Mucosa of rectum (tissue), 2 donors: ENCODE measurements around the gene DNASE1L1.
A peak's percentile ranks its signal among the peaks of the same experiment; 100 is the strongest.

Source experiments
- H3K27ac ChIP-seq, 2 donors: one replicate each; pipeline ENCODE4 v1.7.0; 2013; ENCODE audit warnings: inconsistent platforms in 2 of 2, low read depth in 2 of 2, low read length in 2 of 2
- H3K27me3 ChIP-seq, 2 donors: one replicate each; pipeline ENCODE4 v1.7.0; 2013; ENCODE audit warnings: low read length in 2 of 2; ENCODE audit not compliant: control insufficient read depth in 2 of 2, insufficient read depth in 2 of 2
- H3K36me3 ChIP-seq, 2 donors: one replicate each; pipeline ENCODE4 v1.7.0; 2013; ENCODE audit warnings: low read length in 2 of 2; ENCODE audit not compliant: control insufficient read depth in 2 of 2, insufficient read depth in 2 of 2
- H3K4me1 ChIP-seq, 2 donors: one replicate each; pipeline ENCODE4 v1.7.0; 2013; ENCODE audit warnings: low read length in 2 of 2, mild to moderate bottlenecking in 1 of 2; ENCODE audit not compliant: control insufficient read depth in 2 of 2, insufficient read depth in 2 of 2
- H3K4me3 ChIP-seq, 2 donors: one replicate each; pipeline ENCODE4 v1.7.0; 2013; ENCODE audit warnings: low read length in 2 of 2
- H3K9ac ChIP-seq, 2 donors: one replicate each; pipeline ENCODE4 v1.7.0; 2013; ENCODE audit warnings: low read length in 2 of 2, low read depth in 1 of 2, mild to moderate bottlenecking in 1 of 2
- H3K9me3 ChIP-seq, 2 donors: one replicate each; pipeline ENCODE4 v1.7.0; 2013; ENCODE audit warnings: low read length in 2 of 2; ENCODE audit not compliant: control insufficient read depth in 2 of 2
- donor health status: healthy.
- donor health status: Normal muscosa, but diverticular disease.

The DNASE1L1 gene

DNA sequence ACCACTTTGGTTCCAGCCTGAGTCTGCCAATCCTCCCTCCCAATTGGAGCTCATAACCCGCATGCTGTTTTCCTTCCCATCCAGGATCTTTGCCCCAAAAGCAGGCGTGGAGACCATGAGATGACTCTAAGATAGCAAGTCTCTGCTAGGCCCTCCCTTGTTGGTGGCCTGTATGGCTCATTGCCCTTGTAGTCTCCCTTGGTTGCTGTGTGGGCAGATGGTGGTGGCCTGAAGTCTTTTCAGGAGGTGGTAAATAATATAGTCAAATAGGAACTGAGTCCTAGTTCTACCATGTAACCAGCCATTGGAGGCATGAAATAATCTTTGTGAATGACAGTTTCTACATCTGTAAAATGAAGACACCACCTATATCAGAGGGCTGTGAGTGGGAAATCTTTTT, 20.7 kb upstream of the DNASE1L1 start:
- Histone ChIP-seq H3K4me1 (peaks cover 4 to 7% of the 10 kb centered on the region in 2 donors), H3K27ac (no peak overlapping the region), H3K4me3 (peak overlapping the region in 1 of 2 donors; percentile 76), H3K36me3 (peaks cover under 1 to 4% of the 10 kb centered on the region in 2 donors), H3K27me3 (no peaks in the 10 kb centered on the region), H3K9me3 (no peaks in the 10 kb centered on the region), H3K9ac (no peak overlapping the region)

DNA sequence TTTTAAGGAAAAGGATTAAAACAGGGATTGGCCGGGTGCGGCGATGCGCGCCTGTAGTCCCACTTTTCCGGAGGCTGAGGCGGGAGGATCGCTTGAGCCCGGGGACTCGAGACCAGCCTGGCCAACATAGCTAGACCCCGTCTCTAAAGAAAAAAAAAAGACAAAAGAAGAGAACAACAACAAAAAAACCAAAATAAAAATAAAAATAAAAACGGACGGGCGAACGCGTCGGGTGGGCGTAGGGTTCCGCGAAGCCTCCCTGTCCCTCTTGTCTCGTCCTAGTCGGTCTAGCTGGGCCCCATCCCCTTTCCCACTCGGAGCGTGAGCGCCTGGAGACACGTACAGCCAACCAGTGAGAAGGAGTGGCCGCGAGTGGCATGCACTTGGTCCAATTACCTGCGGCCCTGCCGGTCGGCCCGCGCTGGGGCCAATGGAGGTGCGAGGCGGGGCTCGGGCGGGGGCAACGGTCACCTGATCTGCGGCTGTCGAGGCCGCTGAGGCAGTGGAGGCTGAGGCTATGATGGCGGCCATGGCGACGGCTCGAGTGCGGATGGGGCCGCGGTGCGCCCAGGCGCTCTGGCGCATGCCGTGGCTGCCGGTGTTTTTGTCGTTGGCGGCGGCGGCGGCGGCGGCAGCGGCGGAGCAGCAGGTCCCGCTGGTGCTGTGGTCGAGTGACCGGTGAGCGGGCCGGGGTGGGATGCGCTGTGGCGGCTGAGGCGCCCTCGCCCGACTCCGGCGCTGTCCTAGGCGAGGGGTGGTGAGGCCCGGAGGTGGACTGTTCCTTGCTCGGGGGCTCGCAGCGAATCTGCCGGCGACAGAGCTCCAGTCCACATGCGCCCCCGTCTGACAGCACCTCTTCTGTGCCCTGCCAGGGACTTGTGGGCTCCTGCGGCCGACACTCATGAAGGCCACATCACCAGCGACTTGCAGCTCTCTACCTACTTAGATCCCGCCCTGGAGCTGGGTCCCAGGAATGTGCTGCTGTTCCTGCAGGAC, 19.4 kb upstream of the DNASE1L1 start, which contains the start of gene ATP6AP1:
TSS of gene ATP6AP1 (plus strand) at position 502 of the 996 bp plus-strand sequence. CDS start at position 518, 16 bp downstream.
- peak within 1 kb of the TSS; percentile 56 to 66 for H3K9ac ChIP-seq
- peak within 1 kb of the TSS; percentile 75 for H3K27ac ChIP-seq
- peak within 1 kb of the TSS; percentile 68 to 76 for H3K4me3 ChIP-seq
- no peaks in the 10 kb centered on the region for H3K36me3 ChIP-seq
- no peaks in the 10 kb centered on the region for H3K9me3 ChIP-seq
- H3K4me1 ChIP-seq = peaks cover 4 to 7% of the 10 kb centered on the region in 2 donors
- no peaks in the 10 kb centered on the region for H3K27me3 ChIP-seq

DNA sequence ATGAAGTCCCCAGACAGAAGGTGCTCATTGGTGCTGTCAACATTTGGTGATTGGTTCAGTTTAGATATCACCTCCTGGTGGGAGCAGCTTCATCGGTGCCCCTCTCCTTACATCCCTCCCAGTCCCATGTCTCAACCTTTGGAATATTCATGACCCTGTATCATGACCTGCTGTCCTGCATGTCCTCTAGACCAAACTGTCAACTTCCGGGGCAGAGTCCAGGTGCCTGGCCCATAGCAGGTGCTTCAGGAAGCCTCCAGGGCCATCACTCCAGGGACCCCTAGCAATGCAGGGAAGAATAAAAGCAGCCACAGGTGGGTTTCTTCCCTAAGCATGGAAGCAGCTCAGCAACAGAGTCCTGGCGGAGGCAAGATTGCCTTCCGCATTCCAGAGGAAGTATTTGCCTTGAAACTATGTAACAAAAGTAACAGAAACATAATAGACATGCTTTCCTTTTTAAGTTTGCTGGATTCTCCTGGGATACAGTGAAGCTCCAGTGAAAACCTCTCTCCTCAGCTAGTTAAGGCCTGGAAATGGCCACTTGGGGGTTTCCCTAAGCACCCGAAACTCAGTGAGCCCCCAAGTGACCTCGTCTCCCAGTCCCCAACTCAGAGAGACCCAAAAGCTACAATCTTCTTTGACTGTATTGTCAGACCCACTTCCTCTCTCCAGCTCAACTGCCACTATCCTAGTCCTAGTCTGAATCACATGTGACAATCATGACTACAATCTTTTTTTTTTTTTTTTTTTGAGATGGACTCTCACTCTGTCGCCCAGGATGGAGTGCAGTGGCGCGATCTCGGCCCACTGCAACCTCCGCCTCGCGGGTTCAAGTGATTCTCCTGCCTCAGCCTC, 18.1 kb upstream of the DNASE1L1 start:
- Histone ChIP-seq H3K36me3 (no peaks in the 10 kb centered on the region), H3K27me3 (no peaks in the 10 kb centered on the region), H3K4me3 (no peak overlapping the region), H3K4me1 (peaks cover 4 to 7% of the 10 kb centered on the region in 2 donors), H3K9ac (no peak overlapping the region), H3K27ac (no peak overlapping the region), H3K9me3 (no peaks in the 10 kb centered on the region)

DNA sequence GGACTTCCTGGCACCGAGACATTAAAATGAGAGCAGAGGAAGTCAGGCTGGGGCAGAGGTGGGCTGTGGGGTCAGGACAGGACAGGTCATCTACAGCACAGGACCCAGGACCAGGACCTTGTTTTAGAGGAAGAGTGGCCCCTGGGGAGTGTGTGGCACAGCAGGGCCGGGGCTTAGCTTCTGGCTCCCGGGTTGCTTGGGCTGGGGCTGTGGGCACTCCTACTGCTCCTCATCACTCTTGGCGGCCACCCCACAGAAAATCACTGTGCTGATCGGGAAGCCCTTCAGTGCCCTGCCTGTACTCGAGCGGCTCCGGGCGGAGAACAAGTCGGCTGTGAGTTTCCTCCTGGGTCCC, 11.3 kb upstream of the DNASE1L1 start:
- no peak overlapping the region for H3K27ac ChIP-seq

DNA sequence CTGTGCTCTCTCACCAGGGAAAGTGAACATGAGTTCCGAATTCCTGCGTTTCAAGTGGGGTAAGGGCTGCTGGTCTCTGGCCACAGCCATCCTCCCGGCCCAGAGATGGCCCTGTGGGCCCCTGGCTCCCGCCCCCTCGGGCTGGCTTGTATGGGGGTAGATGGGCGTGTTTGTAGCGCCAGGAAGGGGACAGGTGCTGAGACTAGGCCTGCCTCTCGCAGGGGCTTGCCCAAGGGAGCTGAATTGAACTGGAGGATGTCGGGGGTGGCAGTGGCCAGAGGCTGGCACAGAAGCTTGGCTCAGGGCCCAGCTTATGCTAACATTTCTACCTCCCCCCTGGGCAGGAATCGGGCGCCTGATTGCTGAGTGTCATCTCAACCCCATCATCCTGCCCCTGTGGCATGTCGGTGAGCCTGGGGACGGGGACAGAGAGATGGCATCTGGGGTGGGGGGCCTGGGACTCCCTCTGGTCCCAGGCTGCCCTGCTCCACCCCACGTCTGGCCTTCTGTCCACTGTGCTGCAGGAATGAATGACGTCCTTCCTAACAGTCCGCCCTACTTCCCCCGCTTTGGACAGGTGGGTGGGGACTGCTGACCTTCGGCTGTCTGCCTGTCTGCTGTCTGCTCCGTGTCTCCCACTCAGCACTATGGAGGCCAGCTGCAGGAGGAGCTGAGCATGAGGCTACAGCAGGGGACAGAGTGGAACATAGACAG, 10.8 kb upstream of the DNASE1L1 start:
- Histone ChIP-seq H3K9ac (no peak overlapping the region), H3K27me3 (no peaks in the 10 kb centered on the region), H3K36me3 (no peaks in the 10 kb centered on the region), H3K4me3 (no peak overlapping the region), H3K27ac (no peak overlapping the region), H3K9me3 (no peaks in the 10 kb centered on the region), H3K4me1 (no peaks in the 10 kb centered on the region)

More for the DNA sequence above, 11.3 kb upstream of the DNASE1L1 start:
- H3K4me1 ChIP-seq = no peaks in the 10 kb centered on the region
- H3K4me3 ChIP-seq = no peak overlapping the region
- H3K9me3 ChIP-seq = no peaks in the 10 kb centered on the region
- H3K36me3 ChIP-seq = no peaks in the 10 kb centered on the region
- H3K9ac ChIP-seq = no peak overlapping the region
- H3K27me3 ChIP-seq = no peaks in the 10 kb centered on the region

DNA sequence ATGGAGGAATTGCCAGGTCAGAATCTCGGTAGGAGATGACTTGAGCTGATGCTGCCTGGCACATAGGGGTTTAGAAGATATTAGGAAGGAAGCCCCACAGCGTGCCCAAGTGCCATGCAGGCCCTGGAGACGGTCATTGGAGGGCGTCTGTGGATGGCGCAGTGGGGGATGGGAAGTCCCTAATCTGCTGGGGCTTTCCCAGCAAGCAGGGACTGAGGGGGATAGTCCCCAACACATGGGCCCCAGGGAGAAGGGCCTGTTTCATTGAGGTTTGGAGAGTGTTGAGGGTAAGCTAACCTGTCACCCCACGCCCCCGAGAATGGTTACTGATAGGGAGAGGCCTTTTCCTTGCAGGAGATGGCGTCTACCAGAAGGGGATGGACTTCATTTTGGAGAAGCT, 10.1 kb upstream of the DNASE1L1 start:
- no peaks in the 10 kb centered on the region for H3K4me1 ChIP-seq
- no peaks in the 10 kb centered on the region for H3K27me3 ChIP-seq
- no peak overlapping the region for H3K9ac ChIP-seq
- H3K36me3 ChIP-seq = no peaks in the 10 kb centered on the region
- H3K27ac ChIP-seq = no peak overlapping the region
- no peak overlapping the region for H3K4me3 ChIP-seq
- H3K9me3 ChIP-seq = no peaks in the 10 kb centered on the region

DNA sequence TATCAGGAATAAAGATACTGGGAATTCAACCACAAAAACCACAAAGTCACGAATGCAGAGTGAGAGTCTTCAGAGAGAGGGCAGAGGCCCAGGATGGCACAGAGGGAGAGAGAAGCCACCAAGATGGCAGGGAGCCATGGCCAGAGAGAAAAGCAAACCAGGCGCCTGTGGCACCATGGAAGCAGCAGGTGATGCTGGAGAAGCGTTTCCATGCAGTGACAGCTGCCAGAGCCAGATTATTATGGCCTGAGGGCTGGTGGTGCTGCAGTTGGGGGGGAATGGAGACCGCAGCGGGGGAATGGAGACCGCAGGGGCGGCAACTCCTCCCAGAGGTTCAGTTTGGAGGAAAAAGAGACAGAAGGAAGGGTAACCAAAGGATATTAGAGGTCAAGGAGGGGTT, 8.1 kb upstream of the DNASE1L1 start:
- H3K4me1 ChIP-seq = peaks cover 6 to 8% of the 10 kb centered on the region in 2 donors
- no peaks in the 10 kb centered on the region for H3K36me3 ChIP-seq
- H3K27ac ChIP-seq = no peak overlapping the region
- H3K4me3 ChIP-seq = no peak overlapping the region
- no peaks in the 10 kb centered on the region for H3K9me3 ChIP-seq
- no peak overlapping the region for H3K9ac ChIP-seq
- H3K27me3 ChIP-seq = peaks cover 0 to 3% of the 10 kb centered on the region in 2 donors

DNA sequence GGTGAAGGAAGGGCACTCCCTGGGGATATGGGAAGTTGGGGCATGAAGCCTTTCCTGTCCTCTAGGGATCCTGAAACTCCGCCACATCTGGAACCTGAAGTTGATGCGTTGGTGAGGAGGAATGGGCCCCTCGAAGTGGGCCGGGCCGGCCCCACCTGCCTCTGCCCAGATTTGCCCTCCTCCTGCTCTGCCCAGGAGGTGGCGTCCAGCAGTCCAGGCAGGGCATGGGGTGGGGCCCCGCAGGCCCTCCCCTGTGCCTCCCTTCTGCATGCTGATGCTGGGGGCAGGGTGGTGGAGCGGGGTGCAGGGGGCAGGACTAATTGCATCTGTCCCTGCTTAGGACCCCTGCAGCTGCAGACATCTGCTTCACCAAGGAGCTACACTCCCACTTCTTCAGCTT, 4.1 kb upstream of the DNASE1L1 start:
- H3K27ac ChIP-seq = peak overlapping the region; percentile 87 to 89
- H3K4me3 ChIP-seq = no peak overlapping the region
- H3K36me3 ChIP-seq = no peaks in the 10 kb centered on the region
- no peak overlapping the region for H3K9ac ChIP-seq
- H3K9me3 ChIP-seq = no peaks in the 10 kb centered on the region
- peaks cover 12 to 20% of the 10 kb centered on the region in 2 donors for H3K4me1 ChIP-seq
- H3K27me3 ChIP-seq = peaks cover 0 to 3% of the 10 kb centered on the region in 2 donors

DNA sequence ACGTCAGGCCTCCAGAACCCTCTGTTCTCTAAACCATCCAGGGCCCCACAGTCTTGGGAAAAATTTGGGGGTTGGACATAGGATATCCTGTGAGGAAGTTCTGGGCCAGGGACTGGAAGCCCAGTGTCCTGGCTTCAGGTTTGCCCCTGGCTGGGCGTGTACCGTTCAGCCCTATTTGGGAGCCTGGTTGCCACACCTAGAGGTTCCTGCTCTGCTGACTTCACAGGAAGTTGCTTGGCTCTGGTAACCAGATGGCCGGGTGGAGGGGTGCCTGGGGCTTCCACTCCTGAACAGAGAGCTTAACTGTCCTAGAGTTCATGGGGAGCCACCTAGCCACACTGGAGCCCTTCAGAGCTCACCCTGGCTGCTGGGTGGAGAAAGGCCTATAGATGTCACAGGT, 3.4 kb upstream of the DNASE1L1 start:
- peaks cover 0 to 3% of the 10 kb centered on the region in 2 donors for H3K27me3 ChIP-seq
- H3K9ac ChIP-seq = peak overlapping the region; percentile 70 to 85
- H3K9me3 ChIP-seq = no peaks in the 10 kb centered on the region
- peak overlapping the region in 1 of 2 donors; percentile 76 for H3K4me3 ChIP-seq
- peak overlapping the region; percentile 87 to 89 for H3K27ac ChIP-seq
- H3K36me3 ChIP-seq = no peaks in the 10 kb centered on the region
- peaks cover 13 to 20% of the 10 kb centered on the region in 2 donors for H3K4me1 ChIP-seq
